K562 (cell line): Measurements from ENCODE around the gene KLHDC7A. TPM values are rescaled to one million over a fixed set of nuclear protein-coding genes. Genes with fewer than 3 reads are reported as not detected.

Experiments
- CHCHD3 ChIP-seq: fragments of 250-450 bp; sonication (Bioruptor Pico); IDR thresholded peaks from 2 replicates; pipeline ENCODE4 v2.1.2; 2022; ENCODE audit warnings: mild to moderate bottlenecking
- CTBP1 ChIP-seq: fragments of 450-650 bp; IDR thresholded peaks from 2 replicates; pipeline ENCODE4 v1.6.1; 2016; ENCODE audit warnings: borderline replicate concordance
- E2F6 ChIP-seq, 2 experiments: IDR thresholded peaks; 2 replicates each; pipeline ENCODE4 v1.6.1; 2011; ENCODE audit warnings: borderline replicate concordance in 1 of 2, control low read depth in 1 of 2, low read depth in 1 of 2, low read length in 1 of 2, mild to moderate bottlenecking in 1 of 2, mixed read lengths in 1 of 2, moderate library complexity in 1 of 2; ENCODE audit not compliant: insufficient read depth in 1 of 2, insufficient read length in 1 of 2, poor library complexity in 1 of 2, severe bottlenecking in 1 of 2; ENCODE audit errors: extremely low read depth in 1 of 2
- HDAC3 ChIP-seq: fragments of 450-650 bp; IDR thresholded peaks from 2 replicates; pipeline ENCODE4 v1.6.1; 2018; ENCODE audit warnings: borderline replicate concordance, mild to moderate bottlenecking, moderate library complexity; ENCODE audit not compliant: partially characterized antibody
- HDGF ChIP-seq: fragments of 450-650 bp; IDR thresholded peaks from 2 replicates; pipeline ENCODE4 v1.6.1; 2016
- MTA3 ChIP-seq: fragments of 450-650 bp; formaldehyde crosslinking; IDR thresholded peaks from 2 replicates; pipeline ENCODE4 v1.6.1; 2017; ENCODE audit warnings: mild to moderate bottlenecking, borderline replicate concordance
- PTTG1 ChIP-seq: fragments of 450-650 bp; IDR thresholded peaks from 2 replicates; pipeline ENCODE4 v1.6.1; 2016; ENCODE audit warnings: low read depth, mild to moderate bottlenecking, missing genetic modification characterization, missing compliant biosample characterization
- RFX5 ChIP-seq: IDR thresholded peaks from 2 replicates; pipeline ENCODE4 v1.6.1; 2011; ENCODE audit warnings: low read depth, mild to moderate bottlenecking, improper control_type of control experiment, low read length
- RHOXF2B ChIP-seq: fragments of 250-450 bp; sonication (Bioruptor Pico); conservative IDR thresholded peaks from 2 replicates; pipeline ENCODE4 v1.5.1; 2021
- STAT6 ChIP-seq: sonication (generic); formaldehyde crosslinking; IDR thresholded peaks from 2 replicates; pipeline ENCODE4 v1.8.1; 2023; ENCODE audit warnings: mild to moderate bottlenecking, missing genetic modification reagents
- YY1 ChIP-seq, 3 experiments: IDR thresholded peaks; 2 replicates each; pipeline ENCODE4 v1.6.1; 2011; ENCODE audit warnings: low read length in 2 of 3, mild to moderate bottlenecking in 2 of 3, moderate library complexity in 2 of 3, borderline replicate concordance in 1 of 3, control low read depth in 1 of 3, low read depth in 1 of 3; ENCODE audit not compliant: insufficient read depth in 3 of 3, insufficient replicate concordance in 2 of 3, control insufficient read depth in 1 of 3, insufficient read length in 1 of 3; ENCODE audit errors: extremely low read depth in 1 of 3
- ZBTB9 ChIP-seq: fragments of 450-650 bp; formaldehyde crosslinking; IDR thresholded peaks from 2 replicates; pipeline ENCODE4 v1.4.0; 2020; ENCODE audit warnings: mild to moderate bottlenecking, moderate library complexity
- ZKSCAN3 ChIP-seq: fragments of 250-450 bp; sonication (Bioruptor Pico); IDR thresholded peaks from 2 replicates; pipeline ENCODE4 v1.4.0; 2020
- ZNF232 ChIP-seq: sonication (generic); formaldehyde crosslinking; IDR thresholded peaks from 2 replicates; pipeline ENCODE4 v1.8.0; 2022; ENCODE audit warnings: mild to moderate bottlenecking, missing genetic modification reagents
- ZNF551 ChIP-seq: fragments of 250-450 bp; sonication (Bioruptor Pico); IDR thresholded peaks from 2 replicates; pipeline ENCODE4 v1.5.0; 2021; ENCODE audit warnings: mild to moderate bottlenecking, moderate library complexity
- polyA plus RNA-seq, 8 experiments: library from polyadenylated mRNA; depleted of rRNA in 4 of 8; stranded (reverse) in 5 of 8; unstranded in 3 of 8; fragments of >200 nt; fragmentation: Nextera tagmentation in 2 of 8; fragmentation: Illumina TruSeq in 1 of 8; extraction: Ambion mirVana in 2 of 8; extraction: Trizol in 1 of 8; gene quantifications; 2 replicates each; pipeline versions ENCODE4 v1.2.1 to v1.2.3, GENCODE V29; 2011 to 2014; ENCODE audit warnings: inconsistent platforms in 1 of 8, missing spikeins in 1 of 8
- total RNA-seq, 7 experiments: library from RNA; depleted of rRNA in 6 of 7; stranded (reverse); fragments of >200 nt in 6 of 7; fragmentation: Illumina TruSeq in 2 of 7; extraction: Trizol in 2 of 7; gene quantifications; 2 replicates each; pipeline versions ENCODE4 v1.2.1 to v1.2.3, GENCODE V29; 2011 to 2021; ENCODE audit warnings: low replicate concordance in 1 of 7
- TF ChIP-seq, protein P1 (sequence below), 2 experiments: fragments of 450-650 bp in 1 of 2; sonication (generic) in 1 of 2; formaldehyde crosslinking in 1 of 2; IDR thresholded peaks in 1 of 2; conservative IDR thresholded peaks in 1 of 2; 2 replicates each; pipeline versions ENCODE4 v1.6.1 to v1.8.1; 2016 to 2023; ENCODE audit warnings: mild to moderate bottlenecking in 2 of 2, moderate library complexity in 2 of 2, inconsistent platforms in 1 of 2, missing genetic modification reagents in 1 of 2
- TF ChIP-seq, protein P2 (sequence below): fragments of 450-650 bp; conservative IDR thresholded peaks from 2 replicates; pipeline ENCODE4 v1.6.1; 2016; ENCODE audit warnings: missing genetic modification characterization, low read depth, mild to moderate bottlenecking, control low read depth, missing compliant biosample characterization

KLHDC7A gene
- total and polyA plus RNA-seq, 9 of the 15 experiments (the other 6 are each of a cell fraction or from before 2014, with no cell fraction given): 0.01 to 0.02 (median 0.01) TPM; not detected in 6

DNA sequence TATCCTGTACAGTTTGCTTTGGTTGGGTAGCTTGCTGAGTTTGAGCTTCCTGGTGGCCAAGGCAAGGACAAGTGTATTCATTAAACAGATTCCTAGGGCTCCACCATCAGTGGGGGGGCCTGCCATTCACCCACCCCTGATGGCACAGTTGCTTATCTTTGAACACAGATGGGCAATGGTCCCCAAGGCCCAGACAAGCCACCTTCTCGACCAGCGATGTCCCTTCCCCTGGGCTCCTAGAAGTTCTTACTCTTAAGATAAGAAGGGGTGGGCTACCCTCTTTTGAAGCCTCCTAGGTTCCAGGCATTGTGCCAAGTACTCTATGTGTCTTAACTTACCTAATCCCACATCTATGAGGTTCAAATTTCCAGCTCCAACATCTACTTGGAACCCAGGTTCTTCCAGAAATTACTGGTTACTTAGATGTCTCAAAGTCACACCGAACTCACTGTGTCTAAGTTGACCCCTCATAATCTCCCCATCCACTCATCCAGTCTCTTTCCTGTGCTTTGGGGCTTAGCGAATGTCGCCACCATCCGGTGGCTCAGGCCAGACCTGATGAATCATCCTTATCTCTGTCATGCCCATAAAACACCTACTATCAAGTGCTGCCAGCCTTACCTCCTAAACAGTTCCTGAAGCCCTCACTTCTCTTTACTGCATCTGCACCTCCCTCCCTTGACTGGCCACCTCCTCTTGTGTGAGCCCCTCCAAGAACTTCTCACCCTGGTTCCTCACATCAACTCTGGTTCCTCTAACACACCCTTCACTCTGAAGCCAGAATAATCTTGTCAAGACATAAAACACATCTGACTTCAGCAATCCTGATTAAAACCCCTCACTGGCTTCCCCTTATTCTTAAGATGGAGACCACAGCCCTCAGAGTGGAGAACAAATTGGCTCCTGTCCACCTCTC lies 50.1 kb downstream of the KLHDC7A start (continued):
- TF ChIP-seq STAT6 (CRISPR knock-in tag) (no peak), CTBP1 (peak; percentile 89), RFX5 (no peak), ZNF232 (CRISPR knock-in tag) (no peak), PTTG1 (no peak), HDGF (no peak), RHOXF2B (CRISPR knock-in tag) (no peak), HDAC3 (peak; percentile 78), YY1 (IDR thresholded peaks at IDR 0.05; ENCODE audit: borderline replicate concordance in 1 of 3, control insufficient read depth in 1 of 3, extremely low read depth in 1 of 3, insufficient read depth in 3 of 3, insufficient read length in 1 of 3, insufficient replicate concordance in 2 of 3, low read depth in 1 of 3, low read length in 2 of 3) (no peak), ZKSCAN3 (no peak), MTA3 (peak; percentile 53; the same call in 1 of the 2 replicates), CHCHD3 (no peak), ZNF551 (CRISPR knock-in tag) (no peak), E2F6 (IDR thresholded peaks at IDR 0.05; ENCODE audit: borderline replicate concordance in 1 of 2, extremely low read depth in 1 of 2, insufficient read depth in 1 of 2, insufficient read length in 1 of 2, low read depth in 1 of 2, low read length in 1 of 2, poor library complexity in 1 of 2, severe bottlenecking in 1 of 2) (no peak), ZBTB9 (no peak; the same call in 1 of the 2 replicates)
- TF ChIP-seq, protein P1, sequence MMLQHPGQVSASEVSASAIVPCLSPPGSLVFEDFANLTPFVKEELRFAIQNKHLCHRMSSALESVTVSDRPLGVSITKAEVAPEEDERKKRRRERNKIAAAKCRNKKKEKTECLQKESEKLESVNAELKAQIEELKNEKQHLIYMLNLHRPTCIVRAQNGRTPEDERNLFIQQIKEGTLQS (IDR thresholded peaks at IDR 0.05): peak; percentile 87
- TF ChIP-seq, protein P1 (CRISPR knock-in tag; conservative IDR thresholded peaks at IDR 0.05): 0 out of 2 replicates have a peak, but pooled peaks have one; percentile 50
- TF ChIP-seq, protein P2, sequence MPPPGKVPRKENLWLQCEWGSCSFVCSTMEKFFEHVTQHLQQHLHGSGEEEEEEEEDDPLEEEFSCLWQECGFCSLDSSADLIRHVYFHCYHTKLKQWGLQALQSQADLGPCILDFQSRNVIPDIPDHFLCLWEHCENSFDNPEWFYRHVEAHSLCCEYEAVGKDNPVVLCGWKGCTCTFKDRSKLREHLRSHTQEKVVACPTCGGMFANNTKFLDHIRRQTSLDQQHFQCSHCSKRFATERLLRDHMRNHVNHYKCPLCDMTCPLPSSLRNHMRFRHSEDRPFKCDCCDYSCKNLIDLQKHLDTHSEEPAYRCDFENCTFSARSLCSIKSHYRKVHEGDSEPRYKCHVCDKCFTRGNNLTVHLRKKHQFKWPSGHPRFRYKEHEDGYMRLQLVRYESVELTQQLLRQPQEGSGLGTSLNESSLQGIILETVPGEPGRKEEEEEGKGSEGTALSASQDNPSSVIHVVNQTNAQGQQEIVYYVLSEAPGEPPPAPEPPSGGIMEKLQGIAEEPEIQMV (tag): no peak
